HCT116 (cell line): Measurements from ENCODE around the gene IGSF23. TPM values are rescaled to one million over a fixed set of nuclear protein-coding genes. Genes with fewer than 3 reads are reported as not detected.
"Not testable (repeated sequence)": the region's sequence is repeated elsewhere in the genome, so short reads cannot be mapped to it uniquely, and the experiment has no call there.

Source experiments
- ATAC-seq: fragments of 200-7000 bp; cut with Tn5 transposase; 2 replicates; pipeline ENCODE4 v1.9.1; 2020; ENCODE audit warnings: mild to moderate bottlenecking, moderate library complexity
- BruUV-seq: library from RNA; stranded (reverse); fragments of 400-500 nt; replicated peaks from 2 replicates; lab custom pipeline; 2021; lab: Mats Ljungman, UMichigan
- CTCF ChIA-PET: fragments of 300-600 bp; sonication (Branson Sonifier 250); formaldehyde crosslinking; loops from one replicate; lab custom pipeline; 2021; ENCODE audit warnings: antibody characterized with exemption; lab: Charles Lee
- POLR2A ChIA-PET: fragments of 300-600, 350-600 bp; sonication (Branson Sonifier 250); formaldehyde crosslinking; loops from one replicate; lab custom pipeline; 2021; ENCODE audit warnings: antibody characterized with exemption; lab: Charles Lee
- RAD21 ChIA-PET, 2 experiments: fragments of 300-600 bp; sonication (Branson Sonifier 250); formaldehyde crosslinking; loops; one replicate each; lab custom pipeline; 2023; ENCODE audit warnings: low total read pairs in 2 of 2; ENCODE audit not compliant: uncharacterized antibody in 2 of 2, unreplicated experiment in 2 of 2, low non-redundant PET in 1 of 2; lab: Charles Lee
- DNase-seq: peaks from one replicate; pipeline ENCODE4 v3.0.0-alpha.2; 2010; ENCODE audit warnings: low read depth, low spot score
- H2AFZ ChIP-seq: fragments of 200-600 bp; shearing (Covaris generic), sonication (generic); 2 replicates; pipeline ENCODE4 v1.6.1; 2017; ENCODE audit warnings: low read depth, mixed run types, mixed read lengths, antibody characterized with exemption, low read length; ENCODE audit not compliant: poor library complexity, severe bottlenecking
- H3K27ac ChIP-seq: 2 replicates; pipeline ENCODE4 v1.5.1; 2012; ENCODE audit warnings: low read depth, low read length
- H3K27me3 ChIP-seq: fragments of 200-600 bp; sonication (generic); 2 replicates; pipeline ENCODE4 v1.6.1; 2016; ENCODE audit warnings: mixed run types, low read length, mixed read lengths; ENCODE audit not compliant: insufficient read depth
- H3K36me3 ChIP-seq, 2 experiments: fragments of 200-500 bp in 1 of 2; fragments of 200-600 bp in 1 of 2; sonication (Bioruptor generic) in 1 of 2; sonication (generic) in 1 of 2; 2 replicates each; pipeline versions ENCODE4 v1.5.1 to v1.6.1; 2014 to 2016; ENCODE audit warnings: low read length in 2 of 2, inconsistent platforms in 1 of 2, mixed read lengths in 1 of 2, mixed run types in 1 of 2; ENCODE audit not compliant: insufficient read depth in 2 of 2, control insufficient read depth in 1 of 2
- H3K4me1 ChIP-seq, 2 experiments: fragments of 200-600 bp in 1 of 2; sonication (generic) in 1 of 2; 2 replicates each; pipeline versions ENCODE4 v1.5.1 to v1.6.1; 2012 to 2017; ENCODE audit warnings: low read length in 2 of 2, inconsistent platforms in 1 of 2, mild to moderate bottlenecking in 1 of 2, mixed read lengths in 1 of 2, mixed run types in 1 of 2, moderate library complexity in 1 of 2; ENCODE audit not compliant: insufficient read depth in 2 of 2, control insufficient read depth in 1 of 2
- H3K4me2 ChIP-seq: fragments of 200-600 bp; sonication (generic); 2 replicates; pipeline ENCODE4 v1.6.1; 2017; ENCODE audit warnings: mixed run types, low read length, mixed read lengths
- H3K4me3 ChIP-seq, 2 experiments: fragments of 200-600 bp in 1 of 2; sonication (generic) in 1 of 2; replicated peaks in 1 of 2; 2 replicates each; pipeline ENCODE4 v1.5.1; 2011 to 2016; ENCODE audit warnings: low read length in 2 of 2, control low read depth in 1 of 2, low read depth in 1 of 2, mild to moderate bottlenecking in 1 of 2, mixed read lengths in 1 of 2, mixed run types in 1 of 2
- H3K79me2 ChIP-seq: fragments of 200-600 bp; sonication (generic); 2 replicates; pipeline ENCODE4 v1.6.1; 2017; ENCODE audit warnings: mild to moderate bottlenecking, mixed run types, low read length, moderate library complexity, mixed read lengths; ENCODE audit not compliant: insufficient read depth
- H3K9ac ChIP-seq: fragments of 200-600 bp; sonication (generic); 2 replicates; pipeline ENCODE4 v1.6.1; 2016; ENCODE audit warnings: low read length, mixed read lengths
- H3K9me2 ChIP-seq: fragments of 200-600 bp; sonication (generic), shearing (Covaris generic); 2 replicates; pipeline ENCODE4 v1.6.1; 2017; ENCODE audit warnings: mixed run types, mild to moderate bottlenecking, moderate library complexity; ENCODE audit not compliant: insufficient read depth
- H3K9me3 ChIP-seq, 2 experiments: fragments of 200-500 bp in 1 of 2; fragments of 200-600 bp in 1 of 2; sonication (Bioruptor generic) in 1 of 2; sonication (generic) in 1 of 2; 2 replicates each; pipeline ENCODE4 v1.6.1; 2014 to 2017; ENCODE audit warnings: low read length in 2 of 2, mixed read lengths in 2 of 2, inconsistent platforms in 1 of 2, low read depth in 1 of 2, mild to moderate bottlenecking in 1 of 2, mixed run types in 1 of 2, moderate library complexity in 1 of 2; ENCODE audit not compliant: control insufficient read depth in 1 of 2, insufficient read depth in 1 of 2
- H4K20me1 ChIP-seq: fragments of 200-600 bp; sonication (generic), shearing (Covaris generic); 2 replicates; pipeline ENCODE4 v1.6.1; 2017; ENCODE audit warnings: mixed run types, mild to moderate bottlenecking, moderate library complexity; ENCODE audit not compliant: insufficient read depth
- CTCF ChIP-seq, 3 experiments: fragments of 200-600 bp in 1 of 3; sonication (generic) in 1 of 3; IDR thresholded peaks in 2 of 3; conservative IDR thresholded peaks in 1 of 3; 2 replicates each; pipeline ENCODE4 v1.5.1; 2012 to 2017; ENCODE audit warnings: low read depth in 2 of 3, low read length in 2 of 3, antibody characterized with exemption in 1 of 3, borderline replicate concordance in 1 of 3, control low read depth in 1 of 3, mild to moderate bottlenecking in 1 of 3, mixed read lengths in 1 of 3, mixed run types in 1 of 3, moderate library complexity in 1 of 3; ENCODE audit not compliant: insufficient read depth in 1 of 3
- POLR2AphosphoS5 ChIP-seq: IDR thresholded peaks from 2 replicates; pipeline ENCODE4 v1.6.1; 2011; ENCODE audit warnings: mild to moderate bottlenecking, low read depth, low read length, moderate library complexity
- intact Hi-C: fragments of 100-400 bp; cut with micrococcal nuclease; formaldehyde crosslinking; loops from 2 replicates; pipeline ENCODE4 v1.10.0; 2022
- total RNA-seq: library from RNA; stranded (reverse); gene quantifications from one replicate; pipeline ENCODE4 v1.2.1, GENCODE V29; 2021; ENCODE audit not compliant: unreplicated experiment

IGSF23 gene
- total RNA-seq, 1 experiment from 2014 or later, result not detected

GRCh38 chr19:44668985-44669764, 55.8 kb downstream of the IGSF23 start:
- CTCF ChIA-PET, result no interaction called here
- ATAC-seq (no peak), DNase-seq (no peak)
- no peaks in the 10 kb centered on the region for H3K9me3 ChIP-seq
- H3K4me2 ChIP-seq, result no peak overlapping the region
- no peaks in the 10 kb centered on the region for H4K20me1 ChIP-seq
- no peak overlapping the region for H3K9ac ChIP-seq
- no peaks in the 10 kb centered on the region for H3K79me2 ChIP-seq
- RAD21 ChIA-PET, result interaction anchor here in 1 of 2 experiments (0.6 kb wide), 1 partner anchor 59 kb away, joined by 9 read pairs; no protein-coding TSS in a partner anchor
- no TSS peak for BruUV-seq
- H3K27me3 ChIP-seq, result no peaks in the 10 kb centered on the region
- no peaks in the 10 kb centered on the region for H3K9me2 ChIP-seq
- no peak overlapping the region for H3K27ac ChIP-seq
- intact Hi-C loops, result no loop called here
- TF ChIP-seq CTCF (IDR thresholded peaks at IDR 0.05 in 2 of 3, conservative IDR thresholded peaks at IDR 0.05 in 1 of 3; ENCODE audit: borderline replicate concordance in 1 of 3, insufficient read depth in 1 of 3, low read depth in 2 of 3, low read length in 2 of 3) (no peak), POLR2AphosphoS5 (no peak)
- POLR2A ChIA-PET, result no interaction called here
- no peaks in the 10 kb centered on the region for H3K36me3 ChIP-seq
- H2AFZ ChIP-seq, result no peak overlapping the region
- no peak overlapping the region for H3K4me3 ChIP-seq
- H3K4me1 ChIP-seq, result peaks cover 0 to 23% of the 10 kb centered on the region in 2 experiments; a peak in 2 of 4 replicates

GRCh38 chr19:44670027-44670426, 56.7 kb downstream of the IGSF23 start:
- DNase-seq, H3K27me3 ChIP-seq, H3K9ac ChIP-seq, intact Hi-C loops, H3K4me3 ChIP-seq, H3K79me2 ChIP-seq, ATAC-seq, H3K36me3 ChIP-seq, CTCF ChIA-PET, H2AFZ ChIP-seq, BruUV-seq, H3K9me2 ChIP-seq, H3K9me3 ChIP-seq, H3K27ac ChIP-seq, H3K4me2 ChIP-seq, POLR2A ChIA-PET, H4K20me1 ChIP-seq: not testable (repeated sequence)
- RAD21 ChIA-PET, result interaction anchor here in 1 of 2 experiments (0.7 kb wide), 1 partner anchor 91 kb away, joined by 6 read pairs; no protein-coding TSS in a partner anchor
- H3K4me1 ChIP-seq, result peaks cover 0 to 23% of the 10 kb centered on the region in 2 experiments; a peak in 2 of 4 replicates
